K562 (cell line): Measurements from ENCODE around the gene MCU. TPM values are rescaled to one million over a fixed set of nuclear protein-coding genes. Genes with fewer than 3 reads are reported as not detected.

Experiments
- ATAC-seq: fragments of 200-7000 bp; cut with Tn5 transposase; 3 replicates; pipeline ENCODE4 v1.9.1; 2020; ENCODE audit warnings: moderate library complexity
- BruUV-seq: library from RNA; stranded (reverse); fragments of 400-500 nt; replicated peaks from 2 replicates; lab custom pipeline; 2021; lab: Mats Ljungman, UMichigan
- CTCF ChIA-PET: fragments of 300-600 bp; formaldehyde crosslinking; extraction: SDS; loops from one replicate; lab custom pipeline; 2021; ENCODE audit warnings: low intra/inter-chr PET ratio; lab: Yijun Ruan, JAX
- POLR2A ChIA-PET: fragments of 300-600, 350-650 bp; sonication (Branson Sonifier 250); formaldehyde crosslinking; extraction: SDS; loops from one replicate; lab custom pipeline; 2021; ENCODE audit warnings: antibody characterized with exemption, inconsistent platforms; lab: Yijun Ruan, JAX
- DNase-seq, 4 experiments: peaks; one replicate each; pipeline versions ENCODE4 v3.0.0 to v3.0.0-alpha.2; 2011 to 2018; ENCODE audit warnings: low spot score in 3 of 4, mixed read lengths in 3 of 4; ENCODE audit errors: extremely low read depth in 1 of 4
- FAIRE-seq: peaks from 2 replicates; lab custom pipeline; 2011; peaks lifted over from hg19 to GRCh38; lab: Jason Lieb, UNC
- H2AFZ ChIP-seq: 2 replicates; pipeline ENCODE4 v1.6.0; 2011; ENCODE audit warnings: low read depth, low read length, control low read depth, inconsistent platforms
- H3K27ac ChIP-seq: fragments of 200-600 bp; 3 replicates; pipeline ENCODE4 v1.8.0; 2011; ENCODE audit warnings: low read depth, mild to moderate bottlenecking, control low read depth, inconsistent platforms, low read length, moderate library complexity, mixed read lengths; ENCODE audit errors: extremely low read depth
- H3K27me3 ChIP-seq, 2 experiments: fragments of 300-600 bp in 1 of 2; 2 replicates in 1 of 2; 3 replicates in 1 of 2; pipeline versions ENCODE4 v1.6.0 to v1.8.0; 2011; ENCODE audit warnings: inconsistent platforms in 2 of 2, low read length in 2 of 2, mild to moderate bottlenecking in 1 of 2, mixed read lengths in 1 of 2, moderate library complexity in 1 of 2; ENCODE audit not compliant: control insufficient read depth in 2 of 2, insufficient read depth in 2 of 2
- H3K36me3 ChIP-seq: fragments of 300-600 bp; 3 replicates; pipeline ENCODE4 v1.8.0; 2011; ENCODE audit warnings: mild to moderate bottlenecking, low read length, inconsistent platforms; ENCODE audit not compliant: control insufficient read depth, insufficient read depth
- H3K4me1 ChIP-seq, 2 experiments: fragments of 200-600 bp in 1 of 2; replicated peaks in 1 of 2; 2 replicates in 1 of 2; 3 replicates in 1 of 2; pipeline versions ENCODE4 v1.5.1 to v1.8.0; 2011; ENCODE audit warnings: inconsistent platforms in 2 of 2, low read length in 2 of 2, mild to moderate bottlenecking in 1 of 2, mixed read lengths in 1 of 2, moderate library complexity in 1 of 2; ENCODE audit not compliant: control insufficient read depth in 2 of 2, insufficient read depth in 2 of 2
- H3K4me2 ChIP-seq: 2 replicates; pipeline ENCODE4 v1.6.1; 2011; ENCODE audit warnings: low read length, control low read depth, inconsistent platforms, mixed read lengths; ENCODE audit not compliant: insufficient read depth
- H3K4me3 ChIP-seq: fragments of 200-600 bp; sonication (generic), shearing (Covaris generic); 2 replicates; pipeline ENCODE4 v1.5.1; 2016; ENCODE audit warnings: control low read depth, inconsistent platforms
- H3K79me2 ChIP-seq: fragments of 200-600 bp; 3 replicates; pipeline ENCODE4 v1.8.0; 2011; ENCODE audit warnings: low read length, inconsistent platforms; ENCODE audit not compliant: control insufficient read depth, insufficient read depth
- H3K9ac ChIP-seq, 2 experiments: 2 replicates each; pipeline versions ENCODE4 v1.6.0 to v1.6.1; 2011; ENCODE audit warnings: low read depth in 2 of 2, low read length in 2 of 2, control low read depth in 1 of 2, inconsistent platforms in 1 of 2, mild to moderate bottlenecking in 1 of 2, mixed read lengths in 1 of 2; ENCODE audit not compliant: insufficient read depth in 1 of 2
- H3K9me1 ChIP-seq: one replicate; pipeline ENCODE4 v1.6.0; 2011; ENCODE audit warnings: inconsistent platforms, mild to moderate bottlenecking, low read length, moderate library complexity; ENCODE audit not compliant: control insufficient read depth, insufficient read depth
- H3K9me3 ChIP-seq: replicated peaks from 2 replicates; pipeline ENCODE4 v1.5.1; 2011; ENCODE audit warnings: low read depth, low read length, inconsistent platforms; ENCODE audit not compliant: control insufficient read depth, insufficient read depth
- H4K20me1 ChIP-seq: replicated peaks from 2 replicates; pipeline ENCODE4 v1.6.1; 2011; ENCODE audit warnings: low read length, inconsistent platforms, mixed read lengths; ENCODE audit not compliant: control insufficient read depth, insufficient read depth
- ARHGAP35 ChIP-seq: fragments of 450-650 bp; IDR thresholded peaks from 2 replicates; pipeline ENCODE4 v1.6.1; 2018; ENCODE audit not compliant: partially characterized antibody
- ATF6 ChIP-seq: sonication (generic); formaldehyde crosslinking; IDR thresholded peaks from 2 replicates; pipeline ENCODE4 v1.4.0; 2020; ENCODE audit warnings: mild to moderate bottlenecking, missing genetic modification reagents
- HNRNPH1 ChIP-seq: fragments of 200-400 bp; formaldehyde crosslinking; optimal IDR thresholded peaks from 2 replicates; pipeline ENCODE3; 2017; ENCODE audit warnings: low read depth, mild to moderate bottlenecking, low read length, moderate library complexity
- HSF4 ChIP-seq: fragments of 250-450 bp; sonication (Bioruptor Pico); IDR thresholded peaks from 2 replicates; pipeline ENCODE4 v2.1.2; 2022; ENCODE audit warnings: mild to moderate bottlenecking, moderate library complexity, borderline replicate concordance
- KDM1A ChIP-seq, 2 experiments: fragments of 450-650 bp; IDR thresholded peaks; 2 replicates each; pipeline ENCODE4 v1.6.1; 2016; ENCODE audit warnings: mild to moderate bottlenecking in 2 of 2
- MAX ChIP-seq: sonication (generic); formaldehyde crosslinking; IDR thresholded peaks from 2 replicates; pipeline ENCODE4 v1.9.0; 2022; ENCODE audit warnings: mild to moderate bottlenecking, missing genetic modification reagents
- NFE2L1 ChIP-seq: fragments of 450-650 bp; IDR thresholded peaks from 2 replicates; pipeline ENCODE4 v1.6.1; 2016; ENCODE audit warnings: missing genetic modification characterization, low read depth, mild to moderate bottlenecking, missing compliant biosample characterization, moderate library complexity, borderline replicate concordance
- NFIC ChIP-seq: fragments of 450-650 bp; IDR thresholded peaks from 2 replicates; pipeline ENCODE4 v1.6.1; 2017; ENCODE audit warnings: mild to moderate bottlenecking, inconsistent platforms
- TRIM24 ChIP-seq, 2 experiments: fragments of 450-650 bp; IDR thresholded peaks; 2 replicates each; pipeline ENCODE4 v1.6.1; 2016
- USF1 ChIP-seq: sonication (generic); formaldehyde crosslinking; IDR thresholded peaks from 2 replicates; pipeline ENCODE4 v1.9.0; 2022; ENCODE audit warnings: mild to moderate bottlenecking, missing genetic modification reagents
- ZNF217 ChIP-seq: sonication (generic); formaldehyde crosslinking; IDR thresholded peaks from 2 replicates; pipeline ENCODE4 v1.8.0; 2022; ENCODE audit warnings: mild to moderate bottlenecking, missing genetic modification reagents
- ZNF354B ChIP-seq: fragments of 250-450 bp; sonication (Bioruptor Pico); IDR thresholded peaks from 2 replicates; pipeline ENCODE4 v1.4.0; 2020
- ZNF707 ChIP-seq: fragments of 250-450 bp; sonication (Bioruptor Pico); conservative IDR thresholded peaks from 2 replicates; pipeline ENCODE4 v1.8.0; 2022; ENCODE audit warnings: inconsistent platforms, mild to moderate bottlenecking, moderate library complexity
- ZNF766 ChIP-seq: fragments of 200-800 bp; sonication (Bioruptor generic); conservative IDR thresholded peaks from 2 replicates; pipeline ENCODE4 v1.6.1; 2016; ENCODE audit warnings: missing genetic modification characterization, missing compliant biosample characterization
- ZNF77 ChIP-seq: fragments of 250-450 bp; sonication (Bioruptor Pico); IDR thresholded peaks from 2 replicates; pipeline ENCODE4 v1.5.0; 2020
- WGBS: fragments of 100-300 bp; shearing (Covaris generic); methylation state at CpG from one replicate; pipeline ENCODE4 v1.1.6; 2016; ENCODE audit warnings: low coverage, mixed read lengths; ENCODE audit not compliant: insufficient coverage; ENCODE audit errors: missing lambda C conversion rate; 5-methylcytosine and 5-hydroxymethylcytosine counted together
- in situ Hi-C: fragments of 300-500 bp; cut with MboI; formaldehyde crosslinking; loops from 4 replicates; pipeline ENCODE4 v1.15.0; 2018; ENCODE audit warnings: inconsistent platforms, mixed read lengths
- intact Hi-C: fragments of 100-400 bp; cut with micrococcal nuclease; formaldehyde crosslinking; loops from 2 replicates; pipeline ENCODE4 v1.14.2; 2022
- polyA plus RNA-seq, 8 experiments: library from polyadenylated mRNA; depleted of rRNA in 4 of 8; stranded (reverse) in 5 of 8; unstranded in 3 of 8; fragments of >200 nt; fragmentation: Nextera tagmentation in 2 of 8; fragmentation: Illumina TruSeq in 1 of 8; extraction: Ambion mirVana in 2 of 8; extraction: Trizol in 1 of 8; gene quantifications; 2 replicates each; pipeline versions ENCODE4 v1.2.1 to v1.2.3, GENCODE V29; 2011 to 2014; ENCODE audit warnings: inconsistent platforms in 1 of 8, missing spikeins in 1 of 8
- total RNA-seq, 7 experiments: library from RNA; depleted of rRNA in 6 of 7; stranded (reverse); fragments of >200 nt in 6 of 7; fragmentation: Illumina TruSeq in 2 of 7; extraction: Trizol in 2 of 7; gene quantifications; 2 replicates each; pipeline versions ENCODE4 v1.2.1 to v1.2.3, GENCODE V29; 2011 to 2021; ENCODE audit warnings: low replicate concordance in 1 of 7
- TF ChIP-seq, protein P1 (sequence below): fragments of 250-450 bp; sonication (Bioruptor Pico); IDR thresholded peaks from 2 replicates; pipeline ENCODE4 v1.9.0; 2021; ENCODE audit warnings: mild to moderate bottlenecking
- TF ChIP-seq, protein P2 (sequence below): fragments of 250-450 bp; sonication (Bioruptor Pico); IDR thresholded peaks from 2 replicates; pipeline ENCODE4 v1.8.0; 2022; ENCODE audit warnings: inconsistent platforms, mild to moderate bottlenecking, moderate library complexity, borderline replicate concordance

The MCU gene
- total and polyA plus RNA-seq, 9 of the 15 experiments (the other 6 are each of a cell fraction or from before 2014, with no cell fraction given) = 8.2 to 88.8 (median 21.3) TPM

DNA sequence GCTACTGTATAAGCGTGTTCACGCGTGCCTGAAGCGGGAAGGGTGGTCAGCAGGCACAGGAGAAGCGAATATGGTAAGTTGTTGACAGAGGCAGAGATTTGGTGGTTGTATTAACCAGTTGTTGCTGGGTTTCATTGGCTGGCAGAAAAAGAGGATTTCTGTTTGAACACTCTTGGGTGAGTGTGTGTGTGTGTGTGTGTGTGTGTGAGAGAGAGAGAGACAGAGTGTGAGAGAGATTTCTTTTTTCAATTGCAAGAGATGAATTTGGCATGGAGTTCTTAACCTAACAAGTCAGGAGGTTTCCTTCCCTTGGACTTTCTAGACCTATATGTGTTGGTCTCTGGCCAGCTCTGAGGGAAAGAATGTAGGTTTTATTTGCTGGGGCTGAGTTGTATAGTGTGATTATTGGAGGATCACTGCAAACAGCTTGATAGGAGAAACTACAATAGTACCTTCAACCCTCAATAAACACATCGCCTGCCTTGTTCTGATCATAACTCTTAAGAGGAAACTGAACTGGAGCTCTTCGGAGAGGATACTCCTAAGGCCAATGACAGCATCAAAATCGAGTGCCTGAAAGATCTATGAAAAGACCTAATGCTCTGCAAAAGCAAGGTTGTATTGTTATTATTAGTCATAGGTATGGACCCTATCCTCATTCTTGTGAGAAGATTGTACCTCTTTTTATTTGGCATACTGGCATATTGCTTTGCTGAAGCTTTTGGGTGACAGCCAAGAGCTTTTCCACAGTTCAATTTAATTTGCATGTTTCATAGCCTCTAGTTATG, 1.2 kb downstream of the MCU start:
- peak; percentile 35 for FAIRE-seq
- no peak for TF ChIP-seq HSF4 (CRISPR knock-in tag)
- TF ChIP-seq ATF6 (CRISPR knock-in tag) = no peak
- no peak for TF ChIP-seq ZNF217 (CRISPR knock-in tag)
- TF ChIP-seq ZNF766 = 0 out of 2 replicates have a peak, but pooled peaks have one; percentile 11
- TF ChIP-seq NFIC = peak; percentile 61
- no peak for TF ChIP-seq ZNF354B (CRISPR knock-in tag)
- peak in 1 of 2 experiments; percentile 31; a peak in 2 of 4 replicates for TF ChIP-seq KDM1A (IDR thresholded peaks at IDR 0.05)
- no peak for TF ChIP-seq MAX (CRISPR knock-in tag)
- TF ChIP-seq NFE2L1 (tag) = no peak
- TF ChIP-seq ZNF77 (CRISPR knock-in tag) = no peak
- peak; percentile 59 for TF ChIP-seq ARHGAP35
- TF ChIP-seq, protein P1, sequence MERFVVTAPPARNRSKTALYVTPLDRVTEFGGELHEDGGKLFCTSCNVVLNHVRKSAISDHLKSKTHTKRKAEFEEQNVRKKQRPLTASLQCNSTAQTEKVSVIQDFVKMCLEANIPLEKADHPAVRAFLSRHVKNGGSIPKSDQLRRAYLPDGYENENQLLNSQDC (CRISPR knock-in tag) = no peak
- TF ChIP-seq USF1 (CRISPR knock-in tag) = no peak
- TF ChIP-seq, protein P2, sequence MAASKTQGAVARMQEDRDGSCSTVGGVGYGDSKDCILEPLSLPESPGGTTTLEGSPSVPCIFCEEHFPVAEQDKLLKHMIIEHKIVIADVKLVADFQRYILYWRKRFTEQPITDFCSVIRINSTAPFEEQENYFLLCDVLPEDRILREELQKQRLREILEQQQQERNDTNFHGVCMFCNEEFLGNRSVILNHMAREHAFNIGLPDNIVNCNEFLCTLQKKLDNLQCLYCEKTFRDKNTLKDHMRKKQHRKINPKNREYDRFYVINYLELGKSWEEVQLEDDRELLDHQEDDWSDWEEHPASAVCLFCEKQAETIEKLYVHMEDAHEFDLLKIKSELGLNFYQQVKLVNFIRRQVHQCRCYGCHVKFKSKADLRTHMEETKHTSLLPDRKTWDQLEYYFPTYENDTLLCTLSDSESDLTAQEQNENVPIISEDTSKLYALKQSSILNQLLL = no peak
- TF ChIP-seq TRIM24 (IDR thresholded peaks at IDR 0.05) = peak; percentile 22 to 51; a peak in 1 of 4 replicates
- TF ChIP-seq HNRNPH1 = no peak
- no peak for TF ChIP-seq ZNF707 (CRISPR knock-in tag)

More for the DNA sequence above, 1.2 kb downstream of the MCU start:
- Histone ChIP-seq H3K9me1 (no peaks in the 10 kb centered on the region), H3K4me2 (peak overlapping the region; percentile 89), H3K9ac (peak overlapping the region; percentile 63 to 97; a peak in 3 of 4 replicates), H3K4me3 (peak overlapping the region; percentile 71), H3K36me3 (no peaks in the 10 kb centered on the region), H3K79me2 (peaks cover 48% of the 10 kb centered on the region), H3K4me1 (peaks cover 18 to 35% of the 10 kb centered on the region in 2 experiments; a peak in 4 of 5 replicates), H3K9me3 (no peaks in the 10 kb centered on the region), H3K27ac (no peak overlapping the region), H2AFZ (peak overlapping the region; percentile 97; the same call in 1 of the 2 replicates), H3K27me3 (no peaks in the 10 kb centered on the region), H4K20me1 (peaks cover 7% of the 10 kb centered on the region)
- in situ Hi-C loops (no loop called here), intact Hi-C loops (loop anchor here (5.0 to 10.0 kb wide), 4 partner anchors 66 to 372 kb away; partner anchors contain the start of gene MICU1)
- CTCF ChIA-PET = interaction anchor here (1.3 kb wide), 1 partner anchor 141 kb away, joined by 6 read pairs; no protein-coding TSS in a partner anchor
- peak in 2 of 4 experiments; percentile 7 to 24 for DNase-seq
- ATAC-seq = peak; percentile 1; the same call in 2 of the 3 replicates
- POLR2A ChIA-PET = interaction anchor here (0.8 to 2.0 kb wide), 14 partner anchors 9 to 141 kb away, joined by 3 to 8 read pairs (median 4); partner anchors contain the start of gene MICU1
- 6% methylated on average over 8 of the region's 8 CpGs for WGBS
- TSS peak; percentile 48 for BruUV-seq
